ENCODE data around the gene CCL14. TPM values are rescaled to one million over a fixed set of nuclear protein-coding genes. Genes with fewer than 3 reads are reported as not detected.

Gene CCL14
- total and polyA plus RNA-seq, 9 of the 15 experiments (the other 6 are each of a cell fraction or from before 2014, with no cell fraction given) = not detected

DNA sequence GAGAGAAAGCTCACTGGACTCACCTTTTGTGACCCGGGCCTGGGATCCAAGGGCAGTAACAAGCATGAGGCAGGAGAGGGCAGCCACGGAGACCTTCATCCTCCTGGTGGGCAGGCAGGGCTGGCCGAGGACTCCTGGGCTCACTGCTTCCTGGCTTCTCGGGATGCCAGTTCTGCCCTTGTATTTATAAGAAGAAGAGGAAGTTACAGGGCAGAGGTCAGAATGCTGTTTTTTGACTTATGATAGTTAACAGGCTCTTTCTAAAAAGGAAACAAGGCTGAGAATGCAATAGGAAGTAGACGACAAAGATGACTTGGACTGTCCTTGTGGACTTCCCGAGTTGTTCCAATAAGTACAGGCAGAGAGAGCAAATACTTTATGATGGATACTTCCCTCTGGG lies 31.3 kb upstream of the CCL14 start, which contains the start of gene CCL23:
Gene CCL23 (minus strand): TSS at position 174 of the 400 bp plus-strand sequence. CDS start 75 bp downstream, at position 99.
- H3K79me2 ChIP-seq (ENCODE audit: control insufficient read depth, insufficient read depth, low read length) = no peaks in the 10 kb centered on the region
- no TSS peak for BruUV-seq (replicated peaks)
- WGBS (ENCODE audit: insufficient coverage, low coverage, missing lambda C conversion rate) = 3% methylated on average over 5 of the region's 6 CpGs
- H2AFZ ChIP-seq (ENCODE audit: low read depth, low read length) = no peak within 1 kb of the TSS
- no peak for DNase-seq (ENCODE audit: extremely low read depth in 1 of 4, low spot score in 3 of 4)
- in situ Hi-C loops (cut with MboI) (no loop called here), intact Hi-C loops (cut with micrococcal nuclease) (no loop called here)
- POLR2A ChIA-PET = interaction anchor here (0.9 kb wide), 1 partner anchor 54 kb away, joined by 3 read pairs; no protein-coding TSS in a partner anchor
- H3K4me1 ChIP-seq (replicated peaks in 1 of 2; ENCODE audit: control insufficient read depth in 2 of 2, insufficient read depth in 2 of 2, low read length in 2 of 2) = no peaks in the 10 kb centered on the region
- no peak within 1 kb of the TSS for H3K4me2 ChIP-seq (ENCODE audit: insufficient read depth, low read length)
- no peak within 1 kb of the TSS for H3K27ac ChIP-seq (ENCODE audit: extremely low read depth, low read depth, low read length)
- no peak within 1 kb of the TSS for H3K9ac ChIP-seq (ENCODE audit: insufficient read depth in 1 of 2, low read depth in 2 of 2, low read length in 2 of 2)
- no peak; the same call in 2 of the 3 replicates for ATAC-seq
- no peak for FAIRE-seq
- CTCF ChIA-PET (ENCODE audit: low intra/inter-chr PET ratio) = no interaction called here
- 0 out of 2 replicates have a peak, but pooled peaks cover 3% of the 10 kb centered on the region for H4K20me1 ChIP-seq (replicated peaks; ENCODE audit: control insufficient read depth, insufficient read depth, low read length)
- no peak for TF ChIP-seq SNIP1 (IDR thresholded peaks at IDR 0.05; ENCODE audit: low read depth)
- no peak for TF ChIP-seq GTF2E2 (tag; IDR thresholded peaks at IDR 0.05)
- TF ChIP-seq CBX1 (IDR thresholded peaks at IDR 0.05; ENCODE audit: low read depth) = no peak
- TF ChIP-seq, protein P1, sequence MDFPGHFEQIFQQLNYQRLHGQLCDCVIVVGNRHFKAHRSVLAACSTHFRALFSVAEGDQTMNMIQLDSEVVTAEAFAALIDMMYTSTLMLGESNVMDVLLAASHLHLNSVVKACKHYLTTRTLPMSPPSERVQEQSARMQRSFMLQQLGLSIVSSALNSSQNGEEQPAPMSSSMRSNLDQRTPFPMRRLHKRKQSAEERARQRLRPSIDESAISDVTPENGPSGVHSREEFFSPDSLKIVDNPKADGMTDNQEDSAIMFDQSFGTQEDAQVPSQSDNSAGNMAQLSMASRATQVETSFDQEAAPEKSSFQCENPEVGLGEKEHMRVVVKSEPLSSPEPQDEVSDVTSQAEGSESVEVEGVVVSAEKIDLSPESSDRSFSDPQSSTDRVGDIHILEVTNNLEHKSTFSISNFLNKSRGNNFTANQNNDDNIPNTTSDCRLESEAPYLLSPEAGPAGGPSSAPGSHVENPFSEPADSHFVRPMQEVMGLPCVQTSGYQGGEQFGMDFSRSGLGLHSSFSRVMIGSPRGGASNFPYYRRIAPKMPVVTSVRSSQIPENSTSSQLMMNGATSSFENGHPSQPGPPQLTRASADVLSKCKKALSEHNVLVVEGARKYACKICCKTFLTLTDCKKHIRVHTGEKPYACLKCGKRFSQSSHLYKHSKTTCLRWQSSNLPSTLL (IDR thresholded peaks at IDR 0.05) = no peak
- TF ChIP-seq ZNF347 (CRISPR knock-in tag; IDR thresholded peaks at IDR 0.05; ENCODE audit: low read depth) = no peak
- TF ChIP-seq ZNF507 (tag; conservative IDR thresholded peaks at IDR 0.05) = no peak
- TF ChIP-seq ZNF785 (CRISPR knock-in tag; IDR thresholded peaks at IDR 0.05) = no peak
- TF ChIP-seq CBFA2T2 (conservative IDR thresholded peaks at IDR 0.05) = no peak
- H3K4me3 ChIP-seq = no peak within 1 kb of the TSS
- H3K36me3 ChIP-seq (ENCODE audit: control insufficient read depth, insufficient read depth, low read length) = no peaks in the 10 kb centered on the region
- no peaks in the 10 kb centered on the region for H3K9me1 ChIP-seq (ENCODE audit: control insufficient read depth, insufficient read depth, low read length)
- peaks cover 0 to 6% of the 10 kb centered on the region in 2 experiments; a peak in 3 of 5 replicates for H3K27me3 ChIP-seq (ENCODE audit: control insufficient read depth in 2 of 2, insufficient read depth in 2 of 2, low read length in 2 of 2)
- no peaks in the 10 kb centered on the region for H3K9me3 ChIP-seq (replicated peaks; ENCODE audit: control insufficient read depth, insufficient read depth, low read depth, low read length)

Measured in K562 (cell line).